Endothelial cell of hepatic sinusoid (primary cell): ENCODE data around the gene SPANXN3.
"Not testable (repeated sequence)": the region's sequence is repeated elsewhere in the genome, so short reads cannot be mapped to it uniquely, and the experiment has no call there.

ENCODE experiments used
- in situ Hi-C: cut with HindIII; loops from 2 replicates; pipeline ENCODE4 v1.10.0; 2017; ENCODE audit warnings: low sequenced_read_pairs

SPANXN3 gene, protein sequence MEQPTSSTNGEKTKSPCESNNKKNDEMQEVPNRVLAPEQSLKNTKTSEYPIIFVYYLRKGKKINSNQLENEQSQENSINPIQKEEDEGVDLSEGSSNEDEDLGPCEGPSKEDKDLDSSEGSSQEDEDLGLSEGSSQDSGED

DNA sequence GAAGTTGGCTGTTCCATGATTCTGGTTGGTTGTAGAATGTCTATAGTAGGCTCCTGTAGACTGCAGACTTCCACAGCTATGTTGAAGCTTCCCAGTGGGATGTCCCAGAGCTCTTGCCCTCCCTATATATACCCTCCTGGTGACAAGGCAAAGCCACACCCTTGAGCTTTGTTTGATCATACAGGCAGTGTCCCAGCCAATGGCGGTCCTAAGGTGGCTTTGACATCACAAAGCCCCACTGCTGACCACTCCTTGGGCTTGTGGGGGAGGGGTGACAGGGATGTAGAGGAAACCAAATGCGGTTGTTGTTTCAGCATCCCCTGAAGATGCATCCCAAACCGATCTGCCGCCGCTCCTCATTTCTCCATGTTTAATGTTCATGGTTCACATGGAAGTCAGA lies at the start of gene SPANXN3:
TSS of gene SPANXN3 (minus strand) at position 101 of the 400 bp plus-strand sequence. CDS start at position 17, 84 bp downstream.
- in situ Hi-C loops = not testable (repeated sequence)

DNA sequence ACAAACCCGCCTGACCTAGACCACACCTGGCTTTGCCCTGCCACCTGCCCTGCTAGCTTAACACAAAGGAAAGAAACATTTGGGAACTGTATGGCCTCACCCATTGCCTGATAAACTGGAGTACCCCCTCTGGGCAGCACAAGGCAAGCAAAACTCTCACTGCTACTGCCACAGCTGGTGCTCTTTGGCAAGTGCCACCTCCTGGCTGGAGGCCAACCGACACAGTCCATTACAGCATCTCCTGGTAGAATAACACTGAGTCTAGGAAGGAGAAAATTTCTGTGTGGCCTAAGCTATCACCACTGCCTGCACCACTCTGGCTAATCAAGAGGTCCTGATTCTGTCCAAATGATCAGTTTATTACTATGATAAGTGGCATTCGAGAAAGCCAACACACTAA lies 18.9 kb upstream of the SPANXN3 start:
- in situ Hi-C loops = no loop called here

DNA sequence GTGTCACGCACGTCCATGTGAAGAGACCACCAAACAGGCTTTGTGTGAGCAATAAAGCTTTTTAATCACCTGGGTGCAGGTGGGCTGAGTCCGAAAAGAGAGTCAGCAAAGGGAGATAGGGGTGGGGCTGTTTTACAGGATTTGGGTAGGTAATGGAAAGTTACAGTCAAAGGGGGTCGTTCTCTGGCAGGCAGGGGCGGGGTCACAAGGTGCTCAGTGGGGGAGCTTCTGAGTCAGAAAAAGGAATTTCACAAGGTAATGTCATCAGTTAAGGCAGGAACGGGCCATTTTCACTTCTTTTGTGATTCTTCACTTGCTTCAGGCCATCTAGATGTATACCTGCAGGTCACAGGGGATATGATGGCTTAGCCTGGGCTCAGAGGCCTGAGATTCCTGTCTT lies 15.1 kb downstream of the SPANXN3 start:
- in situ Hi-C loops = not testable (repeated sequence)

DNA sequence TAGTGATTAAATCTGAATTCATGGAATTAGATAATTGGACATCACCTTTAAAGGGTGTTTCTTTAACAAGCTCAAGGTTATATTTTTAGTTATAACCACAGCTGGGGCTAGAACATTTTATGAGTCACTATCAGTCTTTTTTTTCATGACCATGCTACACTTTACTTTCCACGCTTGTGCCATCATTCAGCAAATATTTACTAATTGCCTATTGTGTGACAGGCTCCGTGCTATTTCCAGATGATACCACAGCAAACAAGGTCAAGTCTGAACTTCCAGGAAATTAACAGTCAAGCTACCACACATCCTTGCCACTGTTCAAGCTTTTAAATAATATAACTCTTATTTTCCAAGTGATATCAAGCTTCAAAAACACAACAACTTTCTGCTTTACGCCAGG lies 16.5 kb downstream of the SPANXN3 start:
- in situ Hi-C loops = no loop called here

DNA sequence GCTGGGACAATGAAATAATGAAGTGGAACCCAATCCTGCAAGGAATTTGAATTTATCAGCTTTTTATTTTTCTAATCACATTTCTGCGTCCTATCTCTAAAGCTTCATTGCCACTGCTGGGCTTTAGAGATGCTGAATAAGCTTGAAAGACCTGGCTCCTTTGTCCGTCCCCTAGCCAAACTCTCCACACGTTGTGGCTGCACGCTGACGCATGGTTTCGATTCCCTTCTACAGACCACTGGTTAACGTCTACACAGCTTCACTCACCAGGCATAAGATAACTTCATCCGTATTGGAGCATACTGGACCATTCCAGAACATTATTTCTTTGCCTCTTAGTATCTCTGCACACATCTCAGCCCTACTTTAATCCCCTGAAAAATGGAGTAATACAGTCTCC lies 31.2 kb downstream of the SPANXN3 start:
- in situ Hi-C loops = no loop called here

DNA sequence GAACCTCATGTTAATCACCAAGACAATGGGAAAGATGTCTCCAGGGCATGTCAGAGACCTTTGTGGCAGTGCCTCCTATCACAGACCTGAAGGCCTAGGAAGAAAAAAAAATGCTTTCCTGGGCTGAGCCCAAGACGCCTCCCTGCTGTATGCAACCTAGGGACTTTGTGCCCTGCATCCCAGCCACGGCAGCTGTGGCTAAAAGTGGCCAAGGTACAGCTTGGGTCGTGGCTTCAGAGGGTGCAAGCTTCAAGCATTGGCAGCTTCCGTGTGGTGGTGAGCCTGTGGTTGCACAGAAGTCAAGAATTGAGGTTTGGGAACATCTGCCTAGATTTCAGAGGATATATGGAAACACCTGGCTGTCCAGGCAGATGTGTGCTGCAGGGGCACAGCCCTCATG lies 40.5 kb downstream of the SPANXN3 start:
- in situ Hi-C loops = no loop called here

DNA sequence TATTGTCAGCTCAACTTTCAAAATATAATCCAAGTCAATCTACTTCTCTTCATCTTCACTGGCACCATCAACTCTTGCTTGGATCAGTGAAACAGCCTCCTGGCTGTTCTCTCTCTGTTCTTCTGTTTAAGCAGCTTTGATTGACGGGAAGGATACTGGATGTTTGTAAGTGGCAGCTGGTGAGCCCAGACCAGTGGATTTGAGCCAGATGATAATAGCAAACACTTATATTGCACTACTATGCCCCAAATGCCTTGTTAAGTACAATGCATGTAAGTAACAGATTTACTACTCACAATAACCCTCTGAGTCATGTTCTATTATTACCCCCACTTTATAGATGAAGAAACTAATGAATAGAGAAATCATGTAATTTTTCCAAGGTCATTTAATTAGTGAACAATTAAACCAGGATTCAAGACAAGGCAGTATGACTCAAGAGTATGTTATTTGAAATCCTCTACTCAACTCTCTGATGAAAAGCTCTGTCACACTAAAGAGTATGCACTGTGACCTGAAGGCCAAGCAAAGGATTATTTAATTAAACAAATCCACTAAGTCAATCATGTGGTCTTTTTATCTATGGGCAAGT lies 44.8 kb downstream of the SPANXN3 start:
- in situ Hi-C loops = no loop called here

DNA sequence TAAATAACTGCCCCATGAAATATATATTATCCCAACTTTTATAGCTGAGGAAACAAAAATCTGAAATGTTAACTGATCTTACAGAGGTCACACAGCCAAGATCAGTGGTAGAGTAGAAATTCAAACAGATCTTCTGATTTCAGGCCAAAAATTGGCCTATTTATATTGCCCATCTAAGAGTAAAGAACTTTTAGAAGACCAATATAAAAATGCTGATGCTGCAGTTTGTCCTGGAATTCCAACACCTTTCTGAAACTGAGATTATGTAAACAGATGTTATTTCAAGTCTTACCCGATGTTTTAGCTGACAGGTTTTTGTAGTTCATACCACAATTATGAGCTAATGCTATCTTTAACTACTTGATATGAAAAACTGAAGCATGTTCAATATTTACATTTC lies 51.1 kb downstream of the SPANXN3 start:
- in situ Hi-C loops = no loop called here

DNA sequence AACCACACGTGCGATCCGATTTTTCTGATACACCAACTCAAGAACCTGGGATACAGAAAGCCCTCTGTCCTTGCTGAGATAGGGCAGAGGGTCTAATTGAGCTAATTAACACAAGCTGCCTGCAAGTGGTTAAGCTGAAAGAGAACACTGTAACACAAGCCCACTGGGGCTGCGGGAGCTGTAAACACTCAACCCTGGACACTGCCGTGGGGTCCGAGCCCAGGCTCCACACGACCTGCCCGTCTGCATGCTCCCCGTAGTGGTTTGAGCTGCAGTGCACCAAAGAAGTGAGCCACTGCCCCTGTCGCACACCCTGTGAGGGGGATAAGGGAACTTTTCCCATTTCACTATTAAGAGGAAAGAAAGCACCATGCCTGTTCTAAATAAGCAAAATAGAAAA lies 54.6 kb downstream of the SPANXN3 start:
- in situ Hi-C loops = no loop called here

DNA sequence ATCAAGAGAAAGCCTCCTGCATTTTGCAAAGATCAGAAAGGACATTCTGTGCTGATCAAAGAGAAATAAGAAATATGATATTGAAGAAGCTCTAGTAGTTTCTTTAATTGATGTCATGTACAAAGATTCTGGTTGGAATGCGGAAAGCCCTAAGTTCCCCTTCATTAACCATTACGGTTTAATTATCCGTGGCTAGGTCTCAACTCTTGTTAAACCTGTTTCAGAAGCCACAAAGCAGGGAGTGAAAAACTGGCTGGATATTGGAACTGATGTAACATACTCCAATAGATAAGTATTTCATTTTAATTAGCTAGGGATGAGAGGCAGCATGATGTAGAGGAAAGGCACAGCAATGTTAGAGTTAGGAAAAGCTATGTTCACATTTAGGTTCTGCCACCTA lies 55.7 kb downstream of the SPANXN3 start:
- in situ Hi-C loops = no loop called here
